ENCODE data around the gene RFX6.

RFX6 gene

GRCh38 chr6:116872771-116873170 is 4.3 kb upstream of the RFX6 start:
- DNase-seq (ENCODE audit: extremely low read depth, insufficient read length): no peak
- no peaks in the 10 kb centered on the region for H3K36me3 ChIP-seq (ENCODE audit: control insufficient read depth, insufficient read depth, low read length)
- no peak for TF ChIP-seq CTCF (IDR thresholded peaks at IDR 0.05; ENCODE audit: insufficient read depth, low read length, poor library complexity, severe bottlenecking)
- H3K4me3 ChIP-seq (replicated peaks; ENCODE audit: low read depth, low read length): no peak overlapping the region
- peaks cover 1% of the 10 kb centered on the region; the same call in 1 of the 2 replicates for H3K27me3 ChIP-seq (replicated peaks; ENCODE audit: control insufficient read depth, insufficient read depth, low read length)

GRCh38 chr6:116876107-116876506 is 935 bp upstream of the RFX6 start:
- peaks cover 1% of the 10 kb centered on the region; the same call in 1 of the 2 replicates for H3K27me3 ChIP-seq (replicated peaks; ENCODE audit: control insufficient read depth, insufficient read depth, low read length)

GRCh38 chr6:116877743-116878142 is 701 bp downstream of the RFX6 start:
- H3K4me3 ChIP-seq (replicated peaks; ENCODE audit: low read depth, low read length): no peak overlapping the region
- H3K27me3 ChIP-seq (replicated peaks; ENCODE audit: control insufficient read depth, insufficient read depth, low read length): peaks cover 1% of the 10 kb centered on the region; the same call in 1 of the 2 replicates
- no peaks in the 10 kb centered on the region for H3K36me3 ChIP-seq (ENCODE audit: control insufficient read depth, insufficient read depth, low read length)
- no peak for DNase-seq (ENCODE audit: extremely low read depth, insufficient read length)
- no peak for TF ChIP-seq CTCF (IDR thresholded peaks at IDR 0.05; ENCODE audit: insufficient read depth, low read length, poor library complexity, severe bottlenecking)

More at GRCh38 chr6:116876107-116876506, 935 bp upstream of the RFX6 start:
- no peaks in the 10 kb centered on the region for H3K36me3 ChIP-seq (ENCODE audit: control insufficient read depth, insufficient read depth, low read length)
- TF ChIP-seq CTCF (IDR thresholded peaks at IDR 0.05; ENCODE audit: insufficient read depth, low read length, poor library complexity, severe bottlenecking): no peak
- H3K4me3 ChIP-seq (replicated peaks; ENCODE audit: low read depth, low read length): no peak overlapping the region
- DNase-seq (ENCODE audit: extremely low read depth, insufficient read length): no peak

- Histone ChIP-seq H3K27me3 (replicated peaks; ENCODE audit: control insufficient read depth, insufficient read depth, low read length) (peaks cover 1% of the 10 kb centered on the region; the same call in 1 of the 2 replicates), H3K4me3 (replicated peaks; ENCODE audit: low read depth, low read length) (no peak overlapping the region), H3K36me3 (ENCODE audit: control insufficient read depth, insufficient read depth, low read length) (no peaks in the 10 kb centered on the region)
- TF ChIP-seq CTCF (IDR thresholded peaks at IDR 0.05; ENCODE audit: insufficient read depth, low read length, poor library complexity, severe bottlenecking): no peak
- no peak for DNase-seq (ENCODE audit: extremely low read depth, insufficient read length)
Measured at GRCh38 chr6:116881236-116881635, 4.2 kb downstream of the RFX6 start.

- no peak for DNase-seq (ENCODE audit: extremely low read depth, insufficient read length)
- no peak overlapping the region for H3K4me3 ChIP-seq (replicated peaks; ENCODE audit: low read depth, low read length)
- no peak for TF ChIP-seq CTCF (IDR thresholded peaks at IDR 0.05; ENCODE audit: insufficient read depth, low read length, poor library complexity, severe bottlenecking)
- H3K36me3 ChIP-seq (ENCODE audit: control insufficient read depth, insufficient read depth, low read length): no peaks in the 10 kb centered on the region
- no peaks in the 10 kb centered on the region for H3K27me3 ChIP-seq (replicated peaks; ENCODE audit: control insufficient read depth, insufficient read depth, low read length)
Measured at GRCh38 chr6:116883005-116883404, 6.0 kb downstream of the RFX6 start.

GRCh38 chr6:116884530-116884929 is 7.5 kb downstream of the RFX6 start:
- no peak for TF ChIP-seq CTCF (IDR thresholded peaks at IDR 0.05; ENCODE audit: insufficient read depth, low read length, poor library complexity, severe bottlenecking)
- H3K27me3 ChIP-seq (replicated peaks; ENCODE audit: control insufficient read depth, insufficient read depth, low read length): no peaks in the 10 kb centered on the region
- H3K4me3 ChIP-seq (replicated peaks; ENCODE audit: low read depth, low read length): no peak overlapping the region
- no peak for DNase-seq (ENCODE audit: extremely low read depth, insufficient read length)
- H3K36me3 ChIP-seq (ENCODE audit: control insufficient read depth, insufficient read depth, low read length): no peaks in the 10 kb centered on the region

Measured in GM06990 (cell line).